ENCODE measurements around the gene ENAM. TPM values are rescaled to one million over a fixed set of nuclear protein-coding genes. Genes with fewer than 3 reads are reported as not detected.

The ENAM gene
- total and polyA plus RNA-seq, 2 donors (not counting 1 experiment from before 2014, with no cell fraction given) = 0.50 to 0.58 TPM

- H3K79me2 ChIP-seq (ENCODE audit: control insufficient read depth, insufficient read depth, low read length) = no peaks in the 10 kb centered on the region
- H2AFZ ChIP-seq (ENCODE audit: low read length) = peak overlapping the region; percentile 98
- H4K20me1 ChIP-seq (ENCODE audit: control insufficient read depth, extremely low read depth, insufficient read depth, low read length) = no peaks in the 10 kb centered on the region
- peak overlapping the region; percentile 88 for H3K4me2 ChIP-seq (ENCODE audit: extremely low read depth, insufficient read depth, low read length)
- H3K27ac ChIP-seq (ENCODE audit: insufficient read depth, low read length) = no peak overlapping the region
- H3K27me3 ChIP-seq (ENCODE audit: control insufficient read depth, insufficient read depth, low read length) = no peaks in the 10 kb centered on the region
- H3K4me3 ChIP-seq (replicated peaks in 1 of 4; ENCODE audit: control extremely low read depth in 1 of 4, insufficient read depth in 1 of 4, low read depth in 3 of 4, low read length in 4 of 4) = peak overlapping the region in 2 of 4 experiments; percentile 37 to 41
- H3K9me3 ChIP-seq (ENCODE audit: control insufficient read depth, insufficient read depth, low read depth, low read length) = no peaks in the 10 kb centered on the region
- peak; percentile 25 to 66 for DNase-seq (ENCODE audit: low read depth in 2 of 2)
- no peaks in the 10 kb centered on the region for H3K4me1 ChIP-seq (ENCODE audit: control insufficient read depth, extremely low read depth, insufficient read depth, low read length)
- no peak for TF ChIP-seq EZH2 (IDR thresholded peaks at IDR 0.05; ENCODE audit: low read length, missing control alignments)
- TF ChIP-seq, protein P1, sequence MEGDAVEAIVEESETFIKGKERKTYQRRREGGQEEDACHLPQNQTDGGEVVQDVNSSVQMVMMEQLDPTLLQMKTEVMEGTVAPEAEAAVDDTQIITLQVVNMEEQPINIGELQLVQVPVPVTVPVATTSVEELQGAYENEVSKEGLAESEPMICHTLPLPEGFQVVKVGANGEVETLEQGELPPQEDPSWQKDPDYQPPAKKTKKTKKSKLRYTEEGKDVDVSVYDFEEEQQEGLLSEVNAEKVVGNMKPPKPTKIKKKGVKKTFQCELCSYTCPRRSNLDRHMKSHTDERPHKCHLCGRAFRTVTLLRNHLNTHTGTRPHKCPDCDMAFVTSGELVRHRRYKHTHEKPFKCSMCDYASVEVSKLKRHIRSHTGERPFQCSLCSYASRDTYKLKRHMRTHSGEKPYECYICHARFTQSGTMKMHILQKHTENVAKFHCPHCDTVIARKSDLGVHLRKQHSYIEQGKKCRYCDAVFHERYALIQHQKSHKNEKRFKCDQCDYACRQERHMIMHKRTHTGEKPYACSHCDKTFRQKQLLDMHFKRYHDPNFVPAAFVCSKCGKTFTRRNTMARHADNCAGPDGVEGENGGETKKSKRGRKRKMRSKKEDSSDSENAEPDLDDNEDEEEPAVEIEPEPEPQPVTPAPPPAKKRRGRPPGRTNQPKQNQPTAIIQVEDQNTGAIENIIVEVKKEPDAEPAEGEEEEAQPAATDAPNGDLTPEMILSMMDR (conservative IDR thresholded peaks at IDR 0.05 in 1 of 2, IDR thresholded peaks at IDR 0.05 in 1 of 2; ENCODE audit: low read depth in 1 of 2, low read length in 2 of 2) = peak; percentile 28 to 39
- no peaks in the 10 kb centered on the region for H3K36me3 ChIP-seq (ENCODE audit: control insufficient read depth, insufficient read depth, low read length)
- H3K9ac ChIP-seq (ENCODE audit: insufficient read depth, low read length) = no peak overlapping the region
These were observed 23.4 kb downstream of the ENAM start for GRCh38 chr4:70651864-70652506.

GRCh38 chr4:70654605-70655011 is 26.1 kb downstream of the ENAM start:
- H3K9me3 ChIP-seq (ENCODE audit: control insufficient read depth, insufficient read depth, low read depth, low read length) = no peaks in the 10 kb centered on the region
- no peak overlapping the region for H3K27ac ChIP-seq (ENCODE audit: insufficient read depth, low read length)
- no peak overlapping the region for H2AFZ ChIP-seq (ENCODE audit: low read length)
- H3K79me2 ChIP-seq (ENCODE audit: control insufficient read depth, insufficient read depth, low read length) = no peaks in the 10 kb centered on the region
- H3K36me3 ChIP-seq (ENCODE audit: control insufficient read depth, insufficient read depth, low read length) = no peaks in the 10 kb centered on the region
- TF ChIP-seq EZH2 (IDR thresholded peaks at IDR 0.05; ENCODE audit: low read length, missing control alignments) = no peak
- TF ChIP-seq, protein P1 (conservative IDR thresholded peaks at IDR 0.05 in 1 of 2, IDR thresholded peaks at IDR 0.05 in 1 of 2; ENCODE audit: low read depth in 1 of 2, low read length in 2 of 2) = no peak
- no peaks in the 10 kb centered on the region for H3K4me1 ChIP-seq (ENCODE audit: control insufficient read depth, extremely low read depth, insufficient read depth, low read length)
- no peaks in the 10 kb centered on the region for H4K20me1 ChIP-seq (ENCODE audit: control insufficient read depth, extremely low read depth, insufficient read depth, low read length)
- H3K4me2 ChIP-seq (ENCODE audit: extremely low read depth, insufficient read depth, low read length) = no peak overlapping the region
- H3K4me3 ChIP-seq (replicated peaks in 1 of 4; ENCODE audit: control extremely low read depth in 1 of 4, insufficient read depth in 1 of 4, low read depth in 3 of 4, low read length in 4 of 4) = no peak overlapping the region
- peak; percentile 11 to 23 for DNase-seq (ENCODE audit: low read depth in 2 of 2)
- H3K27me3 ChIP-seq (ENCODE audit: control insufficient read depth, insufficient read depth, low read length) = no peaks in the 10 kb centered on the region
- H3K9ac ChIP-seq (ENCODE audit: insufficient read depth, low read length) = no peak overlapping the region

GRCh38 chr4:70657326-70657725 is 28.8 kb downstream of the ENAM start:
- no peak overlapping the region for H3K9ac ChIP-seq (ENCODE audit: insufficient read depth, low read length)
- TF ChIP-seq EZH2 (IDR thresholded peaks at IDR 0.05; ENCODE audit: low read length, missing control alignments) = no peak
- TF ChIP-seq, protein P1 (conservative IDR thresholded peaks at IDR 0.05 in 1 of 2, IDR thresholded peaks at IDR 0.05 in 1 of 2; ENCODE audit: low read depth in 1 of 2, low read length in 2 of 2) = no peak

More at GRCh38 chr4:70657326-70657725, 28.8 kb downstream of the ENAM start:
- Histone ChIP-seq H3K27ac (ENCODE audit: insufficient read depth, low read length) (no peak overlapping the region), H3K79me2 (ENCODE audit: control insufficient read depth, insufficient read depth, low read length) (no peaks in the 10 kb centered on the region), H3K4me1 (ENCODE audit: control insufficient read depth, extremely low read depth, insufficient read depth, low read length) (no peaks in the 10 kb centered on the region), H3K4me2 (ENCODE audit: extremely low read depth, insufficient read depth, low read length) (no peak overlapping the region), H3K4me3 (replicated peaks in 1 of 4; ENCODE audit: control extremely low read depth in 1 of 4, insufficient read depth in 1 of 4, low read depth in 3 of 4, low read length in 4 of 4) (no peak overlapping the region), H3K36me3 (ENCODE audit: control insufficient read depth, insufficient read depth, low read length) (no peaks in the 10 kb centered on the region), H2AFZ (ENCODE audit: low read length) (no peak overlapping the region), H3K9me3 (ENCODE audit: control insufficient read depth, insufficient read depth, low read depth, low read length) (no peaks in the 10 kb centered on the region), H4K20me1 (ENCODE audit: control insufficient read depth, extremely low read depth, insufficient read depth, low read length) (no peaks in the 10 kb centered on the region), H3K27me3 (ENCODE audit: control insufficient read depth, insufficient read depth, low read length) (no peaks in the 10 kb centered on the region)
- no peak for DNase-seq (ENCODE audit: low read depth in 2 of 2)
